K562 (cell line): ENCODE data around the gene HAGHL. TPM values are rescaled to one million over a fixed set of nuclear protein-coding genes. Genes with fewer than 3 reads are reported as not detected.

Experiments used
- BRF1 ChIP-seq: IDR thresholded peaks from 3 replicates; pipeline ENCODE4 v1.6.1; 2011; ENCODE audit warnings: borderline replicate concordance, mild to moderate bottlenecking; ENCODE audit not compliant: insufficient read length; ENCODE audit errors: extremely low read depth
- MAFG ChIP-seq: fragments of 450-650 bp; conservative IDR thresholded peaks from 2 replicates; pipeline ENCODE4 v1.6.1; 2016; ENCODE audit warnings: missing genetic modification characterization, missing compliant biosample characterization
- ZNF407 ChIP-seq: fragments of 450-650 bp; IDR thresholded peaks from 2 replicates; pipeline ENCODE4 v1.6.1; 2016; ENCODE audit warnings: low read depth
- ZNF431 ChIP-seq: sonication (generic); formaldehyde crosslinking; IDR thresholded peaks from 2 replicates; pipeline ENCODE4 v1.8.0; 2022; ENCODE audit warnings: mild to moderate bottlenecking, missing genetic modification reagents
- polyA plus RNA-seq, 8 experiments: library from polyadenylated mRNA; depleted of rRNA in 4 of 8; stranded (reverse) in 5 of 8; unstranded in 3 of 8; fragments of >200 nt; fragmentation: Nextera tagmentation in 2 of 8; fragmentation: Illumina TruSeq in 1 of 8; extraction: Ambion mirVana in 2 of 8; extraction: Trizol in 1 of 8; gene quantifications; 2 replicates each; pipeline versions ENCODE4 v1.2.1 to v1.2.3, GENCODE V29; 2011 to 2014; ENCODE audit warnings: inconsistent platforms in 1 of 8, missing spikeins in 1 of 8
- total RNA-seq, 7 experiments: library from RNA; depleted of rRNA in 6 of 7; stranded (reverse); fragments of >200 nt in 6 of 7; fragmentation: Illumina TruSeq in 2 of 7; extraction: Trizol in 2 of 7; gene quantifications; 2 replicates each; pipeline versions ENCODE4 v1.2.1 to v1.2.3, GENCODE V29; 2011 to 2021; ENCODE audit warnings: low replicate concordance in 1 of 7

Gene HAGHL
- total and polyA plus RNA-seq, 9 of the 15 experiments (the other 6 are each of a cell fraction or from before 2014, with no cell fraction given) = 0.31 to 83.4 (median 20.7) TPM

- TF ChIP-seq ZNF407 (no peak), ZNF431 (no peak), MAFG (tag) (no peak), BRF1 (no peak)
Measured at GRCh38 chr16:711548-712320, 15.2 kb upstream of the HAGHL start (continued).
